ENCODE data around the gene TDRD7.

DNA sequence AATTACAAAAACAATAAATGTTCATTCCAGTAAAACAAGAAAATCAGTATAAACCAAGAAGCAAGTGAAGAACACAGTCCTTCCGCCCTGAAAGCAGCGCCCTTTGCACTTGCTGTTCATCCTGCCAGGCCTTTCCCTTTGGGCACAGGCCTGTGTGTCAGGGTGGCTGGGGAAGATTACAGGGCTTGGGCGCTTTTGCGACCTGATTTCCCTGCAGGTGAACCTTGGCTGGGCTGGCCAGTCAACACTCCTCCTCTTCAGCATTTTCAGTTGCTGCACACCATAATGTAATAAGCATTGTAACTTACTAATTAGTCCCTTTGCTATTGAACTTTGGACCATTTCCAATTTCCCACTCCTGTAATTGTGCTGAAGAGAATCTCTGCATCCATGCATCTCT is 38.6 kb upstream of the TDRD7 start:
- TF ChIP-seq EZH2 (IDR thresholded peaks at IDR 0.05; ENCODE audit: low read depth, low read length, severe bottlenecking) (no peak), SIN3A (conservative IDR thresholded peaks at IDR 0.05 in 1 of 2, IDR thresholded peaks at IDR 0.05 in 1 of 2; ENCODE audit: low read depth in 1 of 2, low read length in 2 of 2) (no peak), POLR2A (IDR thresholded peaks at IDR 0.05; ENCODE audit: control extremely low read depth in 1 of 2, low read depth in 2 of 2, low read length in 2 of 2) (no peak), ASH2L (IDR thresholded peaks at IDR 0.05; ENCODE audit: low read length) (no peak), CBX5 (IDR thresholded peaks at IDR 0.05; ENCODE audit: low read depth, low read length) (no peak), GABPA (IDR thresholded peaks at IDR 0.05; ENCODE audit: borderline replicate concordance, insufficient read depth, low read length) (no peak), SP4 (IDR thresholded peaks at IDR 0.05; ENCODE audit: low read length) (no peak), POLR2AphosphoS5 (IDR thresholded peaks at IDR 0.05; ENCODE audit: low read depth, low read length) (no peak), KDM4A (IDR thresholded peaks at IDR 0.05; ENCODE audit: low read depth, low read length, severe bottlenecking) (no peak), EP300 (IDR thresholded peaks at IDR 0.05; ENCODE audit: borderline replicate concordance in 1 of 2, low read depth in 2 of 2, low read length in 2 of 2) (no peak)
- TF ChIP-seq, protein P1, sequence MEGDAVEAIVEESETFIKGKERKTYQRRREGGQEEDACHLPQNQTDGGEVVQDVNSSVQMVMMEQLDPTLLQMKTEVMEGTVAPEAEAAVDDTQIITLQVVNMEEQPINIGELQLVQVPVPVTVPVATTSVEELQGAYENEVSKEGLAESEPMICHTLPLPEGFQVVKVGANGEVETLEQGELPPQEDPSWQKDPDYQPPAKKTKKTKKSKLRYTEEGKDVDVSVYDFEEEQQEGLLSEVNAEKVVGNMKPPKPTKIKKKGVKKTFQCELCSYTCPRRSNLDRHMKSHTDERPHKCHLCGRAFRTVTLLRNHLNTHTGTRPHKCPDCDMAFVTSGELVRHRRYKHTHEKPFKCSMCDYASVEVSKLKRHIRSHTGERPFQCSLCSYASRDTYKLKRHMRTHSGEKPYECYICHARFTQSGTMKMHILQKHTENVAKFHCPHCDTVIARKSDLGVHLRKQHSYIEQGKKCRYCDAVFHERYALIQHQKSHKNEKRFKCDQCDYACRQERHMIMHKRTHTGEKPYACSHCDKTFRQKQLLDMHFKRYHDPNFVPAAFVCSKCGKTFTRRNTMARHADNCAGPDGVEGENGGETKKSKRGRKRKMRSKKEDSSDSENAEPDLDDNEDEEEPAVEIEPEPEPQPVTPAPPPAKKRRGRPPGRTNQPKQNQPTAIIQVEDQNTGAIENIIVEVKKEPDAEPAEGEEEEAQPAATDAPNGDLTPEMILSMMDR (IDR thresholded peaks at IDR 0.05; ENCODE audit: control extremely low read depth in 1 of 3, insufficient read depth in 1 of 3, low read depth in 1 of 3, low read length in 3 of 3) = no peak
- TF ChIP-seq, protein P2, sequence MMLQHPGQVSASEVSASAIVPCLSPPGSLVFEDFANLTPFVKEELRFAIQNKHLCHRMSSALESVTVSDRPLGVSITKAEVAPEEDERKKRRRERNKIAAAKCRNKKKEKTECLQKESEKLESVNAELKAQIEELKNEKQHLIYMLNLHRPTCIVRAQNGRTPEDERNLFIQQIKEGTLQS (IDR thresholded peaks at IDR 0.05; ENCODE audit: insufficient read depth, low read depth, low read length) = no peak
- TF ChIP-seq, protein P3, sequence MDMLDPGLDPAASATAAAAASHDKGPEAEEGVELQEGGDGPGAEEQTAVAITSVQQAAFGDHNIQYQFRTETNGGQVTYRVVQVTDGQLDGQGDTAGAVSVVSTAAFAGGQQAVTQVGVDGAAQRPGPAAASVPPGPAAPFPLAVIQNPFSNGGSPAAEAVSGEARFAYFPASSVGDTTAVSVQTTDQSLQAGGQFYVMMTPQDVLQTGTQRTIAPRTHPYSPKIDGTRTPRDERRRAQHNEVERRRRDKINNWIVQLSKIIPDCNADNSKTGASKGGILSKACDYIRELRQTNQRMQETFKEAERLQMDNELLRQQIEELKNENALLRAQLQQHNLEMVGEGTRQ (IDR thresholded peaks at IDR 0.05; ENCODE audit: low read length) = no peak

All from H1 (cell line).